ENCODE results near the gene FZD2.

Gene FZD2

DNA sequence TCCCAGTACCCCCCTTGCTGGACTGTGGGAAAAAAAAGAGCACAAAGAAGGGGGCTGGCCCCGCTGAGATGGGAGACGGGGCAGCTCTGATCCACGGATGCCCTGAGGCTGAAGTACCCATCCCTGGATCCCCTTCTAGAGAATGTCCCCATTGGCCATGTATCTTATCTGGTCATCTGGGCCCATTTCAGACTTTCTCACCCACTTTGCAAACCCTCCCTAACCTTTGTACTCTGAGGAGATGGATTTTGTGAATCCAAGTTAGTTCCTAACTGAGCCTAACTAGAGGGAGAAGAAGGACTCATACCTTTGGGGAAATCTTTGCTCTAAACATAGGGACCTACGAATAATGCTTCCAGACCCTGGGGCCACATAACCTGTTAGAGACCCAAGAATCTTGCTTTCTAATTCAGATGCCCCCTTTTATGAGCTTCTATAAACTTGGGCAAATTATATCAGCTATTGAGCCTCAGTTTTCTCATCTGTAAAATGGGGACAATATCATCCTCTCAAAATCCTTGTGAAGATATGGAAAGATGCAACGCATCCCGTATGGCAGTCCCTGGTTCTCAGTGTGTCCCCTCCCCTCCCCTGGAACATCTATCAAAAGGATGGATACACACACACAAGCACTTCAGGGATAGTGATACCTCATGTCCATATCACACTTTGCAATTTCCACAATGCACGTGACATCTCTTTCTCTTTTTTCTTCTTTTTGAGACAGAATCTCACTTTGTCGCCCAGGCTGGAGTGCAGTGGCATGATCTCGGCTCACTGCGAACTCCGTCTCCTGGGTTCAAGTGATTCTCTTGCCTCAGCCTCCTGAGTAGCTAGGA lies 16.8 kb upstream of the FZD2 start:
- Histone ChIP-seq H3K9ac (ENCODE audit: low read length) (no peak overlapping the region), H3K27ac (ENCODE audit: low read depth, low read length) (no peak overlapping the region), H3K36me3 (ENCODE audit: low read length) (no peaks in the 10 kb centered on the region), H3K27me3 (ENCODE audit: low read length) (no peaks in the 10 kb centered on the region), H3K9me3 (ENCODE audit: insufficient read depth, low read length) (no peaks in the 10 kb centered on the region), H2AFZ (ENCODE audit: low read depth, low read length, severe bottlenecking) (no peak overlapping the region), H3F3A (ENCODE audit: insufficient read depth) (no peaks in the 10 kb centered on the region), H3K79me2 (ENCODE audit: insufficient read depth, low read length) (no peaks in the 10 kb centered on the region), H3K4me3 (ENCODE audit: insufficient read depth, low read length, poor library complexity, severe bottlenecking) (no peak overlapping the region), H3K9me2 (replicated peaks; ENCODE audit: insufficient read depth, low read length) (no peaks in the 10 kb centered on the region), H4K20me1 (ENCODE audit: low read depth, low read length) (no peaks in the 10 kb centered on the region), H3K4me2 (ENCODE audit: low read depth, low read length, poor library complexity, severe bottlenecking) (no peak overlapping the region)
- TF ChIP-seq EZH2phosphoT487 (conservative IDR thresholded peaks at IDR 0.05; ENCODE audit: low read length) = no peak
- TF ChIP-seq, protein P1, sequence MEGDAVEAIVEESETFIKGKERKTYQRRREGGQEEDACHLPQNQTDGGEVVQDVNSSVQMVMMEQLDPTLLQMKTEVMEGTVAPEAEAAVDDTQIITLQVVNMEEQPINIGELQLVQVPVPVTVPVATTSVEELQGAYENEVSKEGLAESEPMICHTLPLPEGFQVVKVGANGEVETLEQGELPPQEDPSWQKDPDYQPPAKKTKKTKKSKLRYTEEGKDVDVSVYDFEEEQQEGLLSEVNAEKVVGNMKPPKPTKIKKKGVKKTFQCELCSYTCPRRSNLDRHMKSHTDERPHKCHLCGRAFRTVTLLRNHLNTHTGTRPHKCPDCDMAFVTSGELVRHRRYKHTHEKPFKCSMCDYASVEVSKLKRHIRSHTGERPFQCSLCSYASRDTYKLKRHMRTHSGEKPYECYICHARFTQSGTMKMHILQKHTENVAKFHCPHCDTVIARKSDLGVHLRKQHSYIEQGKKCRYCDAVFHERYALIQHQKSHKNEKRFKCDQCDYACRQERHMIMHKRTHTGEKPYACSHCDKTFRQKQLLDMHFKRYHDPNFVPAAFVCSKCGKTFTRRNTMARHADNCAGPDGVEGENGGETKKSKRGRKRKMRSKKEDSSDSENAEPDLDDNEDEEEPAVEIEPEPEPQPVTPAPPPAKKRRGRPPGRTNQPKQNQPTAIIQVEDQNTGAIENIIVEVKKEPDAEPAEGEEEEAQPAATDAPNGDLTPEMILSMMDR (IDR thresholded peaks at IDR 0.05; ENCODE audit: insufficient read depth, low read length, poor library complexity, severe bottlenecking) = no peak

DNA sequence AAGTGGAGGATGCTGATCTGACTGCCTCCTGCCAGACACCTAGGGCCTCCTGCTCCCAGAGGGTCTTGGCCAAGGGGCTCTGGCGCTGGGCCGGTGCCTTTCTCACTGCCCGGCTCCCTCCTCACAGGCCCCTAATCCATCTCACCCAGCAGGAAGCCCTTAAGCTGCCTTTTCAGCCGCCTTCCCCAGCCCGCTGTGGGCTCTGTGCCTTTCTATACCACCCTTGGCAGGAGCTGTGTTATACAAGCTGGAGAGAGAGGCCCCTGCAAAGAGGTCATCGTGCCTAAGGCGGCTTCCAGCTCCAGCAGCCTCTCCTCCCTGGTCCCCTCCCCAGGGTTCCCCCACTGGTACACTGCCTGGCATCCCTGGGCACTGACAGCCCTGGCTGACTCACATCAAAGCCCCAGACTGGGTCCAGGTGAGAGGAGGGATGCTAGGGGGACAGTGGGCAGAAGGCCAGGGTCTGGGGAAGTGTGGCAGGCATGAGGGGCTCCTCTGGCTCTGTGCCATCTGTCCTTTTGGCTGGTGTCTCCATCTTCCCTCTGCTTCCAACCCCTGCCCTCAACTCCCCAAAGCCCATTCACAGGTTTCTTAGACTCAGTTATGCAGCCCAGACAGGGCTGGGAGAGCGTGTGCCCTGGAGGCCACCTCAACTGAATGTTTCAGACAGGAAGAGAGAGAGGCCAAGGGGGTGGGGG lies 15.3 kb upstream of the FZD2 start:
- no peak overlapping the region for H2AFZ ChIP-seq (ENCODE audit: low read depth, low read length, severe bottlenecking)
- H4K20me1 ChIP-seq (ENCODE audit: low read depth, low read length) = no peaks in the 10 kb centered on the region
- H3K27ac ChIP-seq (ENCODE audit: low read depth, low read length) = no peak overlapping the region
- no peak overlapping the region for H3K4me3 ChIP-seq (ENCODE audit: insufficient read depth, low read length, poor library complexity, severe bottlenecking)
- no peaks in the 10 kb centered on the region for H3K36me3 ChIP-seq (ENCODE audit: low read length)
- no peak overlapping the region for H3K4me2 ChIP-seq (ENCODE audit: low read depth, low read length, poor library complexity, severe bottlenecking)
- no peaks in the 10 kb centered on the region for H3K9me3 ChIP-seq (ENCODE audit: insufficient read depth, low read length)
- H3K9me2 ChIP-seq (replicated peaks; ENCODE audit: insufficient read depth, low read length) = no peaks in the 10 kb centered on the region
- no peak overlapping the region for H3K9ac ChIP-seq (ENCODE audit: low read length)
- no peaks in the 10 kb centered on the region for H3K27me3 ChIP-seq (ENCODE audit: low read length)
- no peaks in the 10 kb centered on the region for H3F3A ChIP-seq (ENCODE audit: insufficient read depth)
- H3K79me2 ChIP-seq (ENCODE audit: insufficient read depth, low read length) = no peaks in the 10 kb centered on the region
- TF ChIP-seq, protein P1 (IDR thresholded peaks at IDR 0.05; ENCODE audit: insufficient read depth, low read length, poor library complexity, severe bottlenecking) = no peak
- no peak for TF ChIP-seq EZH2phosphoT487 (conservative IDR thresholded peaks at IDR 0.05; ENCODE audit: low read length)

DNA sequence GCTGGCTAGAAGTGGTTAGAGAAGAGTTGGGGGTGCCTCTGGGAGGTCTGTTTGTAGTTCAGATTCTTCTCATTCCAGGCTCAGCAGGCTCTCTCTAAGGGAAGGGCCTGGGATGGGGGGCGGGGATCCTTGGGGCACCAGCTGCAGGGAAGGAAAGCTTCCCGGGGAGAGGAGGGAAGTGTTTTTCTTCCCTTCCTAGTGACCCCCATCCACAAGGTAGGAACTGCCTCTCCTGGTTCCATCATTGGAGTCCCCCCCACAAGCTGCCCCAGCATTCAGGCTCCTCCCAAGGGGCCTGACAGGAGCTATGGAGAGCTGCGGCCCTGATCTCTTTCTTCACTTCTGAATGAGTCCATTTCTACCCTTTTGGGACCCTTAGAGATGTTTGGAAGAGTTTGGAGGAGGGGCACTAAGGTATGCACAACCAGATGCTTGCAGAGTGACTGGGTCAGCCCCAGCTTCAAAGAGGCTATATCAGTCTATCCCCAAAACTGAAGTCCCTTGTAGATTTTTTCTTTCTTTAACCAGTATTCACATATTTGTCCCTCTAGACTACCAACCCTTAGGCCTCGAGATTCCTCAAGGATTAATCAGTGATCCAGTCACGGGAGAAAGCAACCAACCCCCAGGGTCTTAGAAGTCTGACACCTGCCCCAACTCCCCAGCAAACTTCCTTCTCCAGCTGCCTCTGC lies 13.9 kb upstream of the FZD2 start:
- H2AFZ ChIP-seq (ENCODE audit: low read depth, low read length, severe bottlenecking) = no peak overlapping the region
- no peak overlapping the region for H3K9ac ChIP-seq (ENCODE audit: low read length)
- no peaks in the 10 kb centered on the region for H3K9me2 ChIP-seq (replicated peaks; ENCODE audit: insufficient read depth, low read length)
- no peaks in the 10 kb centered on the region for H3K27me3 ChIP-seq (ENCODE audit: low read length)
- H3K27ac ChIP-seq (ENCODE audit: low read depth, low read length) = no peak overlapping the region
- no peak for TF ChIP-seq EZH2phosphoT487 (conservative IDR thresholded peaks at IDR 0.05; ENCODE audit: low read length)
- TF ChIP-seq, protein P1 (IDR thresholded peaks at IDR 0.05; ENCODE audit: insufficient read depth, low read length, poor library complexity, severe bottlenecking) = no peak
- H3K4me2 ChIP-seq (ENCODE audit: low read depth, low read length, poor library complexity, severe bottlenecking) = no peak overlapping the region
- no peaks in the 10 kb centered on the region for H3F3A ChIP-seq (ENCODE audit: insufficient read depth)
- H4K20me1 ChIP-seq (ENCODE audit: low read depth, low read length) = no peaks in the 10 kb centered on the region
- no peaks in the 10 kb centered on the region for H3K36me3 ChIP-seq (ENCODE audit: low read length)
- no peaks in the 10 kb centered on the region for H3K79me2 ChIP-seq (ENCODE audit: insufficient read depth, low read length)
- H3K9me3 ChIP-seq (ENCODE audit: insufficient read depth, low read length) = no peaks in the 10 kb centered on the region
- no peak overlapping the region for H3K4me3 ChIP-seq (ENCODE audit: insufficient read depth, low read length, poor library complexity, severe bottlenecking)

Measured in SU-DHL-6 (cell line).